ACHN (cell line): Measurements from ENCODE around the gene PARP3.

Experiments used
- DNase-seq: peaks from one replicate; pipeline ENCODE4 v3.0.0-alpha.2; 2015
- in situ Hi-C: cut with HindIII; loops from 2 replicates; pipeline ENCODE4 v1.10.0; 2017; ENCODE audit warnings: low sequenced_read_pairs, low pct_ligation_motif_present, low pct_unique_long_range_greater_than_20kb

PARP3 gene

DNA sequence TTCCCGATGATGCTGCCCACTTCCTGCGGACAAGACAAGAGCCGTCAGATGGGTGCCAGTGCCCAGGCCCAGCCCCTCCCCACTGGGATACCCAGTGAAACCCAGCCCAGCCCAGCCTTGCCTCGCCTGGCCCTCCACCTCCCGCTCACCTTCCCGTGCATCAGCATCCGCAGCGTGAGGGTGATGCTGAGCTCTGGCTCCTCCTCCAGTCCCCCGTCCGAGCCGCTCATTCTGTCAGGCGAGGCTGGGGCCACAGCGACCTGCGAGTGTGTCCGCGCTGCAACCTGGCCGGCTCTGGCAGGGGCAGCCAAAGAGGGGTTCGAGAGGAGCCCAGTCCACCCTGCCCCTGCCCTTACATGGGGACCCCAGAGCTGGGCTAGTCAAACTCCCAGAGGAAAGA is 18.8 kb downstream of the PARP3 start:
- in situ Hi-C loops = no loop called here
- no peak for DNase-seq

DNA sequence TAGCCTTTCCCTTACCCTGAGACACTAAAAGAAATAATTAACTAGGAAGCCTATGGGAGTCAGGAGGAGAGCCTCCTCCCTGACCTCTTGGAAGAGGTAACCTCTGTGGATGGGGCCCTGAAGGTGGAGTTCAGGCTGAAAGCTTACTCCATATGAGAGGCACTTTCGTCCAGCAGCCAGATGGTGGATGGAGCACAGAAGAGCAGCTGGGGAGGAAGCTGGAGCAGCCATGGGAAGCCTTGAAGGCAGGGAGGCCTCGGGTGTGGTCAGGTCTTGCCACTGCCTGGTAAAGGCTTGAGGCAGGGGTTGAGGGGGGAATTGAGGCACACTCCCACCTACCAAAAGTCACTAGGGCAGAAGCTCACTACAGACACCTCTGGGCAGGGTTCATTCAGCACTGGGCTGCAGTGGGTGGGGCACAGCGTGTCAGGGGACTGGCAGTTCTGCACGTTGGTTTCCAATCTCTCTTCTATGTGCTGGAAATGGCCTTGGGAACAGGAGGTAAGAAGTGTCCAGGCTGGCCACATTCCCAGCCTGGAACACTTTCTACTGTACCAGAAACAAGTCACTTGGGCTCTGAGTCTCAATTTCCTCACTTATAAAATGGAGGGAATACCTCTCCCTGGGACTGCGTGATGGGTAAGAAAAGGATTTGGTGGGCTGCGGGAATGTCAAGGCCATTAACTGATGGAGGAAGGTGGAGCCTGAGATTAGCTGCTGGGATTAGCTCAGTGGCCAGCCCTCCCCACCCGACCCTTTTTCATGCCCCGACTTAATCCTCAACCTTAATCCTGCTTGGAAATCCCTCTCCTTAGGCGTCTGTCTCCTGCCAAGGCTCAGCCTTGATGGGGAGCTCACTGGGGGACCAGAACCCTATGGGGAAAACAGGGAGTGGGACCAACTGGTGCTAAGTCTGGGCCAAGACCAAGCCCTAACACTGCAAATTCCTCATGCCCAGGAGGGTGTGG is 19.7 kb downstream of the PARP3 start:
- in situ Hi-C loops = no loop called here
- DNase-seq = no peak

DNA sequence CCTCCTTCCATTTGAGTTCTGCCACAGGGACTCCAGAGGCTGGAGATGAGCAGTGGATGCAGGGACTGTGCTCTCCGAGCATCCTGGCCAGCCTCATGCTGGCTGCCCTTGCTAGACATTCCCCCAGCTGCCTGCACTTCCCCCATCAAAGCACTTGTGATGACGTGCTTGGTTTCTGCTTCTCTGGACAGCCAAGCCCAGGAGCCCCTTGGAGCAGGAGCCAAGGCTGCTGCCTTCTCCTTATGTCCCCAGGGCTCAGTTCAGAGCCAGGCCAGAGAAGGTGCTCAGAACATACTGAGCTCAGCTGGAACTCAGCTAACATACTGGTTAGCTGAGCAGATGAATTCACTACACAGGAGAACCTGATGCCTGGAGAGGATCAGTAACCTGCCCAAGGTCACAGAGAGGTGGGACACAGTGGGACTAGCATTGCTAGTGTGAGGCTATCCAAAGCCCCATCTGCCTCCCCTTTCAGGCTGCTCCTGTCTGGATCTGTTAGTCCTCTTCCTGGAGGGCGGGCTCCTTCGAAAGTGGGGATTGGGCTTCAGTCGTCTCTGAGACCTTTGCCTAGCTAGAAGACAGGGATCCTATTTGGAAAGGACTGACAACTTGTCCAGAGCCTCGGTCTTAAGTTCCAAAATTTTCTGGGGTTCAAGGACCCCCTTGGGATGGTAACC is 20.8 kb downstream of the PARP3 start:
- in situ Hi-C loops = no loop called here
- no peak for DNase-seq

DNA sequence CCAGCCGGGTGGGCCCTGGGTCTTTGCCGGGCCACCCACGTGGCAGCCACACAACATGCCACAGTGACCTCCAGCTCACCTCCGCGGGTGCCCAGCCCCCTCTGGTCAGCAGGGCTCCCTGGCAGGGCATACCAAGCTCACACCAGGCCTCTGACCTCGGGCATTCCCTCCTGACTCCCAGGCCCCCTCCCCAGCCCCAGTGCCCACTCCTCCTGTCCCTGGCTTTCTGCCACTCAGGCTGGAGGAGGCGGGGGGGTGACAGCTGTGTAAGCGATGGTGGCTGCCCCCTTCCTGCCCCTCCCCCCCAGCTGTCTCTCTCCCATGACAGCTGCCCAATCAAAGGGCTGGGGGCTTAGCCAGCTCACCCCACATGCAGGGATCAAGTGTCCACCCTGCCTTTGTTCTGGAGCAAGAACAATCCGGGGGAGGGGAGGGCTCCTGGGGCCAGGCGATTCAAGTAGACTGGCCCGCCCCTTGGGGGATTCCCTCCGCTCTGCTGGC is 21.8 kb downstream of the PARP3 start:
- in situ Hi-C loops = no loop called here
- DNase-seq = no peak

DNA sequence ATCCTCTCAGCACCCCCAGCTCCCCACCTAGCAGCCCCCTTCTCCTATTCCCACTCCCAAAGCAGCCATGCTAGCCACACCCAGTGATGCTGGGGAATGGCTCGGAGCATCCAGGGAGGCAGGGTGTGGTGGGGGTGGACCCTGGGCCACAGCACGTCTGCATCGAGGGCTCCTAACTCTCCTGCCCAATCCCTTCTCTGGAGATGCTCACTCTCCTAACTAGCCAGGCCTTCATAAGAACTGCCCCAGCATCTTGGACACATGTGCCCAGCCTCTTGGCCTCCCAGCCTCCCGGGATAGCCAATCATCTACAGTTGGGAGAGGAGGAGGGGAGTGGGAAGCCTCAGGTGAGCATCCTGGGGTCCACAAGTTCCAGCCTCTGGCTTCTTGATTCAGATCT is 22.4 kb downstream of the PARP3 start:
- DNase-seq = no peak
- in situ Hi-C loops = no loop called here

DNA sequence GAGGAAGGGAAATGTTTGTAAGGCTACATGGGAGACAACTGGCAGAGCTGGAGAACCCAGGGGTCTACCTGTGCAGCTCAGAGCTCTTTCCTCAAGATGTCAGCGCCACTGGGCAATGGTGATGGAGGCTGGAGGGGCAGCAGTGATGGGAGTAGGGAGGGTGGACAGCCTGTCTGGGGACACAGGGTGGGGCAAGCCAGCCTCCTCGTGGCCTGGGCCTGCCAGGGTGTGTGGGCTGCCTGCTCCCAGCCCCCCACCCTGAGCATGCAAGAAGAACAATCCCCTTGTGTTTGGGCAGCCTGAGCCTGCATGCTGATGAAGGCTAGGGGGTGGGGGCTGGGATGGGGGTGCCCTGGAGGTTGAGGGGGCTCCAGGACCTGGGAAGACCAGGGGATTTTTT is 23.9 kb downstream of the PARP3 start:
- no peak for DNase-seq
- in situ Hi-C loops = no loop called here

DNA sequence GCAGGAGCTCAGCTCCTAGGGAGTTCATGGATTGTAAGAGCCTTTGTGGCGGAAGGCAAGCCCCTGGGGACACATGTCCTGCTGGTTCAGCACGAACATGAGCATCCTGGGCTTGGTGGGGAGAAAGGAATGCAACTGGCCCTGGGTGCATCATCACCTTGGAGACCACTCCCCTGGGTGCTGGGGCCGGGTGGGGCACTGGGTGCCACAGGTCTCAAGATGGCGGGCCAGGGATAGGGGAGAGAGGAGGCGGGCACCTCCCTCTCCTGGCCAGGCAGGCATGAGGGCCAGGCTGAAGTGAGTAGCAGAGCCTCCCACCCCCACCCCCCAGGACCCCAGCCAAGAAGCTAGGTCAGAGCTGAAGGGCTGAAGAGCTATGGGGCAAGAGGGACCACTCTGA is 24.3 kb downstream of the PARP3 start:
- no peak for DNase-seq
- in situ Hi-C loops = no loop called here

DNA sequence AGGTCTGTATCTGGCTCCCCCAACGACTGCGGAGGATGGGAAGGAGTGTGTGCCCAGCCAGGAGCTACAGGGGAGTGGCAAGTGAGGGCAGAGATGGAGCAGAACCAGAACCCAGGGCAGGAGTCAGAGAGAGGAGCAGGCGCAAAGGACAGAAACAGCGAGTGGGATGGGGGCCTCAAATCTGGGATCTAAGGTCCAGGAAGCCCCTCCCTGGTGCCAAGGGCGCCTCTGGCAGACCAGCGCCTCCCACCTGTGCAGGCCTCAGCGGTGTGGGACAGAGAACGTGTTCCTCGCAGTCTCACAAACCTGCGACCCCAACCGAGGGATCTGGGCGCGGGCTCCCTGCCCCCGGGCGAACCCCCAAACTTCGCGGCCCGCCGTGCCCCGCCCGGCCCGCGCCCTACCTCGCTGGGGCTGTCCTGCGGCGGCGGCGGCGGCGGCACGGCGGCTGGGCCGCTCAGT is 24.8 kb downstream of the PARP3 start:
- DNase-seq = no peak
- in situ Hi-C loops = no loop called here

DNA sequence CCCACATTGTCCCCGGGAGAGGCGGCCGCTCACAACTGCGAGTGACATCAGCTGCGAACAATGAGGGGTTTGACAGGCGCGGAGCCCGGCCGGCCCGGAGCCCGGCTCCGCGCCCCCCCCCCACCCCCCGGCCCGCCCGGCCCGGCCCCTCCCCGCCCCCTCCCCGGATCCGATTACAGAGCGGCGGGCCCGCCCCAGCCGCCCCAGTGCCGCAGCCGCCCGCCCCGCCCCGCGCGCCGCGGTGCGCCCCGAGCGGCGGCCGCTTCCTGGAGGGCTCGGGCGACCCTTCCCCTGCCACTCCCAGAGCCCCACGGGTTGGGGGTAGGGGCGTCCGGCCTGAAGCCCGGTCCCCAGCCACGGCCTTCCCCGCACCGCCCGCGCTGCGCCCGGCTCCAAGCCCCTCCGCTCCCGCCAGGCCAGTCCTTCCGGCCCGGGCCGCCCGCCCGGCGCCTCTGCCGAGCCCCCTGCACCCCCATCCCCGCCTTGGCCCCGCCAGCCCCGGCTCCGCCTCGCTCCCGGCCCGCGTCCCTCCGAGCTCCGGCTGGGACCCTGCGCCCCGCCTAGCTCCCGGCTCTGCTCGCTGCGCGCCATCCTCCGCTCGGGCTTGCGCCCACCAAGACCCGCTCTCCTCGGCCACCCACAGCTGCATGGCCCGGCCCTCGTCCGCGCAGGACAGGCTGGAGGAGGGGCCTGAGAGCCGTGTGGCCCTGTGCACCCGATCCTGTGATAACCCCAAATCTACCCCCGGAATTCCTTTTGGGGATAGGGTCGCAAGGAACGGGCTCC is 25.4 kb downstream of the PARP3 start, which contains the start of gene PCBP4:
TSS of gene PCBP4 (minus strand) at position 71 of the 786 bp plus-strand sequence. CDS start 6,214 bp downstream, outside the sequence.
- in situ Hi-C loops = no loop called here
- DNase-seq = peak; percentile 25

DNA sequence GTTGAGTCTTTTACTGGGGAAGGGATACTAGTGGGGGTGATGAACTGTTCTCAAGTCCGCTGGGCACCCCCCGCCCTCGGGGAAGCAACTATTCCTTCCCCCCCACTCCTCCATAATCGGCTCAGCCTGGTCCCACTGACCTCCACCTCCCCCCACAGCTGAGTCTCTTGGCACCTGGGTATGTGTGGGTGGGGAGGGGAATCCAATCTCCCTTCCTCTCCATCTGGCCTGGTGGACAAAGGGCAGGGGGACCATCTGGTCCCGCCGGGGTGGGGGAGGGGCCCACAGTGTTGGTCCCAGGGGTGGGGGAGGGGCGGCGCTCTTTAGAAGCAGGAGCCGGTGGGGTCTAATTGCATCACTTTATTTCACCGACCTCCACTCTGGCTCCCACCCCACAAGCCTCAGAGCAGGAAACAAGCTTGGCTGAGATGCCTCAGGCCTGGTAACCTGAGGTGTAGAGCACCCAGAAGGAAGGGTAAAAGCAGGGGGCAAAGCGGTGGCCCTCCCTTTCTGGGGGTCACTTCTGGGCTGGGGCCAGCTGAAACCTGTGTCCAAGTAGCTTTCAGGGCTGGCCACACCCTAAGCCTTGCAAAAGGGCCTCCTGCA is 26.1 kb downstream of the PARP3 start:
- DNase-seq = no peak
- in situ Hi-C loops = no loop called here

DNA sequence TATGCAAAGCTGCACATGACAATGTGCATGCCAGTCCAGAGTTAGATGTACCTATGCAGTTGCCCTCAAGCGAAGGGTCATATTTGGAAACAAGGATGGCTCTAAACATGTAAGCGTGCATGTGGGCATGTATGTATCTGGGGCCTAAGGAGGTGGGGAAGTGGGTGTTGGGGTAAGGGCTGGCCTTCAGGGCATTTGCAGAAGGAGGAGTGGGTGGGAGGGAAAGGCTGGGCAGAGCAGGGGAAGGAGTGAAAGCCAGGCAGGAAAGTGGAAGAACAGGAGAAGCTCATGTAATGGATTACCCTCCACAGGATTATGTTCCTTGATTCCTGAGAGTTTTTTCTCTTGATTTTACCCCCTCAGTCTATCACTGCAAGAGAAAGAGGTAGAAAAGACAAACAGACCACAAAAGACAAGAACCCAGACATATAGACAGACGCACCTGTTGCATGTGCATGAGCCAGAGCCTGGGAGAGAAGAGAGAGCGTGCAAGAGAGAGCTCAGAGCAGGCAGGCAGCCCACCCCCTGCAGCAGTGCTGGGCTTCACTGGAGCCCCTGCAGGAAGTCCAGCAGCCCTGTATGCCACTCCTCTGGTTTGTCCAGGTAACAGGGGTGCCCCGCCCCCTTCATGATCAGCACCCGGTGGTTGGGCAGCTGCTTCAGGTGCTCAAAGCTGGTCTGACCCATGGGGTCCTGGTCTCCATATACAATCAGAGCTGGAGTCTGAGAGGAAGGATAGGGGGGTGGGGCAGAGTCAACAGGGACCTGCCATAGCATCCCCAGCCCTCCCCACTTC is 26.9 kb downstream of the PARP3 start:
- in situ Hi-C loops = no loop called here
- no peak for DNase-seq

DNA sequence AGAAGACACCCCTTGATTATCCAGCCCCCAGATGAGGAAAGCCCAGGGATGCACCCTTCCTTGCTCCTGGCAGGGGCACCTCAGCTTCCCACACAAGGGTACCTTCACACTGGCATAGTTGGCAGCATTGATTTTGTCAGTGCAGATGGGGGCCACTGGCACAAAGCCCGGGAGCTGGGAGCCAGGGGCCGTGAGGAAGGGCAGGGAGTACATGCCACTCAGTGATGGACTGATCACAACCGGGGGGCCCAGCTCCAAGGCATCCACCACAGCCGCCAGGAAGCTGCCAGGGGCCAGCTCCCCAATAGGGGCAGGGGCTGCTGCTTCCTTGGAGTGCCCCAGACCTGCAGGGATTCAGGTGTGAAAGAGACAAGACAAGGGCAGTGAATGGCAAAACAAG is 27.7 kb downstream of the PARP3 start:
- in situ Hi-C loops = no loop called here
- DNase-seq = no peak

DNA sequence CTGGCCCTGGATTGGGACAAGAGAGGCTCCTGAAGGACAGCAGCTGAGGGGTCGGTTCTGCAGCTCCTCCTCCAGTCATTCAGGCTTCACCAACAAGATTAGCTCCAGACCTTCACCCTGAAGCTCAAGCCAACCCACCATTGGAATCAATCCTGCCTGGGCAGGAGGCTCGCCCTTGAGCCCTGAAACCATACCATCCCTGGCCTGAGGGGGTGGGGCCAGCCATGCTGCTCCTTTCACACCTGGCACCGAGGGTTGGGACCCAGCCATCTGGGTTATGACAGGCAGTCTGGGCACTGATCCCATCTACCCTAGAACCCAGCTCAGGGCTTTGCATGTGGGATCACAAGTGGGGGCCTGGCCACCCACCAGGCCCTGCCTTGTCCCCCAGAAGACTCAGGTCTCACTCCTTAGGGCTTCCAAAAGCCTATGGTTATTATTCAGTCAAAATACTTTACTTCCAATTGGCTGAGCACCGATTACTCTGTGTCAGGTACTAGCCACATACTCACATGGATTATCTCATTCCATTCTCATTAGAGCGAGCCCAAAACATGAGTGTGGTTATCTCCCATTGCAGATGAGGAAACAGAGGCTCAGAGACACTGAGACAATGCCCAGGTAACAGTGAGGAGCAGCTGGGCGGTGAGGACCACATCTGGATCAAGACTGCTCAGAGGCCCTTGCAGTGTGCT is 28.6 kb downstream of the PARP3 start:
- DNase-seq = no peak
- in situ Hi-C loops = no loop called here

DNA sequence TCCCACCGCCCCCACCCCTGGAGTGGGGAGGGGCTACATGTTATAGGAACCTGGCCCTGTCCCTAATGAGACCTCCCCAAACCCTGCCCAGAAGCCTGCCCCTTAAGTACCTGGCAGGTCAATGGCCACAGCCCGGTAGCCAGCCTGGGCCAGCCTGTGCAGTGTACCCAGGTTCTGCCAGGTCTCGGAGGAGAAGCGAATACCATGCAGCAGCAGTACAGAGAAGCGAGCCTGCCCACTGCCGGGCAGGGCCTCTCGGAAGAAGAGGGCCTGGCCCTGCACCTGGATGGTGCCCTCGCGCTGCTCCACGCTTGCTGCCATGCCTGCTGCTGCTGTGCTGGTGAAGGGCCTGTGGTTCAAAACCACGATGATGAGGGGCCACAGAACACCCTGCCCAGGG is 29.2 kb downstream of the PARP3 start:
- in situ Hi-C loops = no loop called here
- DNase-seq = no peak

DNA sequence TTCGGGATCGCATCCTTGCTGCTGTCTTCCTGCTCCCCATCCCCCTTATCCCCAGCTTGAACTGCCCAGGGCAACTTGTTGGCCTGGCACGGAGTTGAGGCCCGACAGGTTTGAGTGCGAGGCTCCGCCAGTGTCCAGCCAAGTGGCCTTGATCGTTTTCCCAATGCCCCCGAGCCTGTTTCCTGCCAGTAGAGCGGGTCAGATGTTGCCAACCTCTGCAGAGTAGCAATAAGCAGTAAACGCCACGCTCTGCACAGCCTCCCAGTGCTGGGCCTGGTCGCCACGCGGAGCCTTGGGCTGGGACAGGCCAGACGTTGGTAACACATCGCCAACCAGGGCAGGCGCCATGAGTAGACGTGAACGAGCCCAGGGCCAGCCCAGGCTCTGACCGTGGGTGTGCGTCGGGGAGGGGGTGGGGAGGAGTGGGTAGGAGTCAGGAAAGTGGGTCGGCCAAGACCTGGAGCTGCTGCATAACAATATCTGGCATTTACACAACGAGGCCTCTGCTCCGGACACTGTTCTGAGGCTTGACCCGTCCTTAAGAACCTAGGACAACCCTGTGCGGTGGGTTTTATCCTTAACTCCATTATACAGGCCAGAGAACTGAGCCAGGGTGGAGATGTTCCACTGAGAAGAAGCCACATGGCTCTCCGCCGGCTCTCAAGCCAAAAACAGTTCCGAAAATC is 32.3 kb downstream of the PARP3 start:
- in situ Hi-C loops = no loop called here
- no peak for DNase-seq

DNA sequence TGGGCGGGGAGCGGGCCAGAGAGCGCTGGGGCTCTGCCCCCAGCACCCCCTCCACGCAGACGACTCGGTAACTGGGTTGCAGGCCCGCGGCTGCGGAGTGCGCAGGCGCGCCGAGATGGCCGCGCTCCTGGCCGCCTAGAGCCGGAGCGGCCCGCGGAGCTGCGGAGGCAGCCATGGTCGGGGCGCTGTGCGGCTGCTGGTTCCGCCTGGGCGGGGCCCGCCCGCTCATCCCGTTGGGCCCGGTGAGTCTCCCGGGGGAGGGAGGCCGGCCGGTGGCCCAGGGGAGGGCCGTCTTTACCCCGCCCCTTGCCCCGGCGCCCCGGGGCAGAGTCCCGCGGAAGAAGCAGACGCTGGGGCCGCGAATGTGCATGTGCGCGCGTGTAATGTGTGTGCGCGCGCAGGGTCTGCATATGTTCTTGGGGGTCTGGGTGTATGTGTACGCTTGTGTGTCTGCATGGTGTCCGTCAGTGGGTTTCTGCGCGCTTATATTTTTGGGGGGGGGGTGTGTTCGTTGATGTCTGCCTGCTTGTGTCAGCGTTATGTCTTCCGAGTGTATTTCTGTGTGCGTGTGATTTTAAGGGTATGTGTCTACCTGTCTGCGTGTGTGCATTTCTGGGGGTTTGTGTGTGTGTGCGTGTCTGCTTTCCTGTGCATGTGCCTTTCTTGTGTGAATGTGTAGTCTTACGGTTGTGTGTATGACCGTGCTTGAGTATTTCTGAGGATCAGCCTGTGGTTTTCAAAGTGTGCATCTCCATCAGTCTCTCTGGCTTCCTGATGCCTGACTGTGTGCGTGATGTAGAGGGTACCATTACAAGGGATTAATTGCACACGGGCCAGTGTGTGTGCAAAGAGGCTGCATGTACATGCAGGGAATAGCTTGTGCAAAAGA is 33.0 kb downstream of the PARP3 start, which contains the start of gene ABHD14A:
TSS of gene ABHD14A (plus strand) at position 102 of the 889 bp plus-strand sequence. CDS start at position 174, 72 bp downstream.
- in situ Hi-C loops = no loop called here
- peak; percentile 74 for DNase-seq
